Lung (tissue), 12 donors: ENCODE results near the gene BTBD8. TPM values are rescaled to one million over a fixed set of nuclear protein-coding genes. Genes with fewer than 3 reads are reported as not detected.

Experiments
- ATAC-seq: fragments of 200-7000 bp; cut with Tn5 transposase; one replicate; pipeline ENCODE4 v1.9.1; 2020; ENCODE audit warnings: moderate number of reproducible peaks; ENCODE audit not compliant: insufficient read depth, low FRiP score
- DNase-seq, 3 donors: peaks; one replicate each; pipeline ENCODE4 v3.0.0-alpha.2; 2013 to 2017
- H3K27ac ChIP-seq, 2 donors: one replicate each; pipeline ENCODE4 v1.5.1; 2013; ENCODE audit warnings: mild to moderate bottlenecking in 2 of 2, moderate library complexity in 2 of 2, control low read depth in 1 of 2, inconsistent platforms in 1 of 2, low read depth in 1 of 2, low read length in 1 of 2
- H3K27me3 ChIP-seq, 3 donors: one replicate each; pipeline ENCODE4 v1.5.1; 2013; ENCODE audit warnings: low read length in 2 of 3; ENCODE audit not compliant: control insufficient read depth in 3 of 3, insufficient read depth in 3 of 3
- H3K36me3 ChIP-seq, 4 donors: one replicate each; pipeline ENCODE4 v1.5.1; 2013; ENCODE audit warnings: low read length in 4 of 4, mild to moderate bottlenecking in 1 of 4, moderate library complexity in 1 of 4; ENCODE audit not compliant: control insufficient read depth in 4 of 4, insufficient read depth in 4 of 4
- H3K4me1 ChIP-seq, 5 donors: one replicate each; pipeline ENCODE4 v1.5.1; 2013; ENCODE audit warnings: low read length in 5 of 5, mild to moderate bottlenecking in 2 of 5, moderate library complexity in 1 of 5; ENCODE audit not compliant: control insufficient read depth in 5 of 5, insufficient read depth in 5 of 5
- H3K4me3 ChIP-seq: one replicate; pipeline ENCODE4 v1.5.1; 2013; ENCODE audit warnings: mild to moderate bottlenecking, control low read depth, moderate library complexity
- H3K9ac ChIP-seq, 2 donors: one replicate each; pipeline ENCODE4 v1.5.1; 2013; ENCODE audit warnings: low read length in 2 of 2, control low read depth in 1 of 2; ENCODE audit not compliant: insufficient read depth in 1 of 2
- H3K9me3 ChIP-seq, 4 donors: one replicate each; pipeline ENCODE4 v1.5.1; 2013; ENCODE audit warnings: low read length in 3 of 4, mild to moderate bottlenecking in 1 of 4, moderate library complexity in 1 of 4; ENCODE audit not compliant: control insufficient read depth in 4 of 4, insufficient read depth in 3 of 4
- WGBS, 2 donors: extraction: QIAGEN DNeasy Blood & Tissue Kit; methylation state at CpG; one replicate each; pipeline ENCODE4 v1.1.7; 2013; 5-methylcytosine and 5-hydroxymethylcytosine counted together
- polyA plus RNA-seq, 2 donors: library from polyadenylated mRNA; stranded (reverse); fragments of 200-250 nt; gene quantifications; one replicate each; pipeline ENCODE4 v1.2.1, GENCODE V29; 2013
- total RNA-seq, 2 donors: library from RNA; depleted of rRNA in 1 of 2; stranded (reverse); fragments of >200 nt in 1 of 2; gene quantifications; one replicate each; pipeline ENCODE4 v1.2.1, GENCODE V29; 2014 to 2021
- TF ChIP-seq, protein P1 (sequence below): IDR thresholded peaks from 2 replicates; pipeline ENCODE4 v1.5.1; 2012; ENCODE audit warnings: mild to moderate bottlenecking; ENCODE audit errors: control extremely low read depth, extremely low read depth
- donor health status: control.
- donor health status: control.
- donor health status: Bipolar disorder and iron deficiency.
- donor health status: healthy.
- donor health status: DM: yes; HTN: yes; CAD: no.

Gene BTBD8
- total and polyA plus RNA-seq, 4 donors = 0.58 to 14.1 (median 2.1) TPM

DNA sequence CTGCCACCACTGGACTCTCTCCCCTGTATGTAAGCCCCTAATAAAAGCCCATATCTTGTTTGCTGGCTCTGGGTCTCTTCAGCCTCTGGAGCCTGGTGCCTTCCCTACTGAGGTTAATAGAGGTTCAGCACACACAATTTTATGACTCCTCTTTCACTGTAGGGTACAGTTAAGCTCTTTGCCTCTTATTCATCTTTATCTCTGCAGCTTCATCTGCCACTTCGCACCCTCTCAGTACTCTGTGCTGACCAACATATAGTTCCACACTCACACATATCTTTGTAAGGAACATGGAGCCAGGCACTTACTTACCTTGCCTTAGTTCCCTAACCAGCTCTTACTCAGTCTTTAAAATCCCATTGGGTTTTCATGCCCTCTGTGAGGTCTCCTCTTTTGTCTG is 4.5 kb downstream of the BTBD8 start:
- Histone ChIP-seq H3K27me3 (no peaks in the 10 kb centered on the region), H3K4me1 (peaks cover 0 to 7% (median 0%) of the 10 kb centered on the region in 5 donors), H3K4me3 (no peak overlapping the region), H3K36me3 (peaks cover 0 to 12% (median 0%) of the 10 kb centered on the region in 4 donors), H3K9me3 (peaks cover 4 to 19% (median 7%) of the 10 kb centered on the region in 4 donors), H3K27ac (no peak overlapping the region), H3K9ac (no peak overlapping the region)
- WGBS, 2 donors = 100% methylated on average over 1 of the region's 1 CpG
- no peak for DNase-seq
- TF ChIP-seq, protein P1, sequence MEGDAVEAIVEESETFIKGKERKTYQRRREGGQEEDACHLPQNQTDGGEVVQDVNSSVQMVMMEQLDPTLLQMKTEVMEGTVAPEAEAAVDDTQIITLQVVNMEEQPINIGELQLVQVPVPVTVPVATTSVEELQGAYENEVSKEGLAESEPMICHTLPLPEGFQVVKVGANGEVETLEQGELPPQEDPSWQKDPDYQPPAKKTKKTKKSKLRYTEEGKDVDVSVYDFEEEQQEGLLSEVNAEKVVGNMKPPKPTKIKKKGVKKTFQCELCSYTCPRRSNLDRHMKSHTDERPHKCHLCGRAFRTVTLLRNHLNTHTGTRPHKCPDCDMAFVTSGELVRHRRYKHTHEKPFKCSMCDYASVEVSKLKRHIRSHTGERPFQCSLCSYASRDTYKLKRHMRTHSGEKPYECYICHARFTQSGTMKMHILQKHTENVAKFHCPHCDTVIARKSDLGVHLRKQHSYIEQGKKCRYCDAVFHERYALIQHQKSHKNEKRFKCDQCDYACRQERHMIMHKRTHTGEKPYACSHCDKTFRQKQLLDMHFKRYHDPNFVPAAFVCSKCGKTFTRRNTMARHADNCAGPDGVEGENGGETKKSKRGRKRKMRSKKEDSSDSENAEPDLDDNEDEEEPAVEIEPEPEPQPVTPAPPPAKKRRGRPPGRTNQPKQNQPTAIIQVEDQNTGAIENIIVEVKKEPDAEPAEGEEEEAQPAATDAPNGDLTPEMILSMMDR = no peak
- no peak for ATAC-seq

DNA sequence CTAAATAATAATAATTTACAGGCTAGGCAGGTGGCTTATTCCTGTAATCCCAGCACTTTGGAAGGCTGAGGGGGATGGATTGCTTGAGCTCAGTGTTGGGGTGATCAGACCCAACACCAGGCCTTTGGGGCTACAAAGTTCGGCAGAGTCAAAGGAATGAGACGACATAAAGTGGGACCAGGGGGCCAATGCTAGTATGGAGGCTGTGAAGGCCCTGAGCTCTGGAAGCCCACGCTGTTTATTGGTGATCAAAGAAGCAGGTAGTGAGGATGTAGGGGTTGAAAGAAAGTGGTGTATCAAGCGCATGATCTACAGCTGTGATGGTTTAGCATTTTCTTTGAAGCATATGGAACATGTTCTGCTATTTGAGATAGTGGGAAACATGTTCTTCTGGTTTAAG is 5.6 kb downstream of the BTBD8 start:
- no peak overlapping the region for H3K27ac ChIP-seq
- H3K4me3 ChIP-seq = no peak overlapping the region
- no peaks in the 10 kb centered on the region for H3K27me3 ChIP-seq
- H3K9ac ChIP-seq = no peak overlapping the region
- 98 to 99% methylated on average over 4 of the region's 4 CpGs for WGBS, 2 donors
- peaks cover 0 to 4% (median 0%) of the 10 kb centered on the region in 5 donors for H3K4me1 ChIP-seq
- H3K36me3 ChIP-seq = peaks cover 0 to 8% (median 0%) of the 10 kb centered on the region in 4 donors
- ATAC-seq (no peak), DNase-seq (no peak)
- TF ChIP-seq, protein P1 = no peak
- H3K9me3 ChIP-seq = peaks cover 4 to 19% (median 7%) of the 10 kb centered on the region in 4 donors

DNA sequence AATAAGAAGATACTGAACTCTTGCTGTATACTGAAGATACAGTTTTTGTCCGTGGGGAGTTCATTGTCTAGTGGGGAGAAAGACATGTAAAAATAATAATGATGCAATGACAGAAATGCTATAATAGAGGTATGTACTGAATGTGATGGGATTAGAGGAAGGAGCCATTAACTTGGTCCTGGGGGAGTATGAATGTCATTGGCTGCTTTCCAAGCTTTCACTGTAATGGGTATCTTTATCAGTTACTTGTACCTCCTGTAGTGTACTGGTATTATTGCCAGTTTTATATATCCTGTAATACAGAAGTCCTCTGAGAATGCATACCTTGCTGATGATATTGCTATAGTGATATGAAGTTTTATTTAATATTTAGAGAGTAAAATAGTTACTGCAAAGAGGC is 7.4 kb downstream of the BTBD8 start:
- Histone ChIP-seq H3K4me1 (no peaks in the 10 kb centered on the region), H3K27me3 (no peaks in the 10 kb centered on the region), H3K4me3 (no peak overlapping the region), H3K27ac (no peak overlapping the region), H3K9me3 (peaks cover 4 to 19% (median 7%) of the 10 kb centered on the region in 4 donors), H3K36me3 (peaks cover 0 to 8% (median under 1%) of the 10 kb centered on the region in 4 donors), H3K9ac (no peak overlapping the region)
- DNase-seq = no peak
- WGBS, 2 donors = 87 to 95% methylated on average over 1 of the region's 1 CpG
- ATAC-seq = no peak
- TF ChIP-seq, protein P1 = no peak

DNA sequence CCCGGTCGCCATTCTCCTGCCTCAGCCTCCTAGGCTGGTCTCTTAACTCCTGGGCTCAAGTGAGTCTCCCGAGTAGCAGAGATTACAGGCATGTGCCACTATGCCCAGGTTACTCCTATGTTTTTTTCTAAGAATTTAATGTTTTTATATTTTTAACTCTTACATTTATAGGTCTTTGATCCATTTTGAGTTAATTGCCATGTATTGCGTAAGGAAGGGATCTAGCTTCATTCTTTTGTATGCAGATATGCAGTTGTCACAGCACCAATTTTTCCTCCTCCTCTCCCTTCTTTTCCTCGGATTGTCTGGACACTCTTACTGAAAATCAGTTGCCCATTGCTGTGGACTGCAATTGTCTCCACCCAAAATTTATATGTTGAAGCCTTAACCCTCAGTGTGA is 11.5 kb downstream of the BTBD8 start:
- H3K9ac ChIP-seq = no peak overlapping the region
- H3K27ac ChIP-seq = no peak overlapping the region
- H3K36me3 ChIP-seq = peaks cover 0 to 3% (median 2%) of the 10 kb centered on the region in 4 donors
- H3K4me1 ChIP-seq = peaks cover 0 to 3% (median 0%) of the 10 kb centered on the region in 5 donors
- H3K4me3 ChIP-seq = no peak overlapping the region
- 95 to 99% methylated on average over 5 of the region's 5 CpGs for WGBS, 2 donors
- H3K9me3 ChIP-seq = peaks cover 0 to 2% (median 0%) of the 10 kb centered on the region in 4 donors
- TF ChIP-seq, protein P1 = no peak
- no peaks in the 10 kb centered on the region for H3K27me3 ChIP-seq
- no peak for ATAC-seq
- no peak for DNase-seq
